A549 (cell line): ENCODE results near the gene GUCY1A1. TPM values are rescaled to one million over a fixed set of nuclear protein-coding genes. Genes with fewer than 3 reads are reported as not detected.

Source experiments
- ATAC-seq, 2 experiments: fragments of 200-7000 bp in 1 of 2; fragments of >200 bp in 1 of 2; cut with Nextera tagmentation in 1 of 2; cut with Tn5 transposase in 1 of 2; 3 replicates each; pipeline versions ENCODE4 v1.8.0 to v1.9.1; 2018 to 2020; ENCODE audit warnings: mild to moderate bottlenecking in 1 of 2, moderate library complexity in 1 of 2
- CTCF ChIA-PET: fragments of 300-600 bp; sonication (Branson Sonifier 250); formaldehyde crosslinking; extraction: SDS; loops from one replicate; lab custom pipeline; 2021; ENCODE audit warnings: antibody characterized with exemption, inconsistent platforms; lab: Yijun Ruan, JAX
- POLR2A ChIA-PET: fragments of 350-600 bp; formaldehyde crosslinking; extraction: SDS; loops from one replicate; lab custom pipeline; 2021; ENCODE audit warnings: antibody characterized with exemption, inconsistent platforms; lab: Yijun Ruan, JAX
- DNase-seq, 2 experiments: peaks; one replicate each; pipeline versions ENCODE4 v3.0.0 to v3.0.0-alpha.2; 2011 to 2016; ENCODE audit warnings: low read depth in 1 of 2, low spot score in 1 of 2
- FAIRE-seq: peaks from 2 replicates; lab custom pipeline; 2011; peaks lifted over from hg19 to GRCh38; lab: Jason Lieb, UNC
- H3K27ac ChIP-seq, 2 experiments: fragments of >200 bp; sonication (Bioruptor Twin); formaldehyde crosslinking; 3 replicates each; pipeline ENCODE4 v1.5.1; 2016 to 2017
- H3K4me1 ChIP-seq: fragments of >200 bp; sonication (Bioruptor Twin); formaldehyde crosslinking; 3 replicates; pipeline ENCODE4 v1.6.1; 2016
- H3K4me2 ChIP-seq: fragments of >200 bp; sonication (Bioruptor Twin); formaldehyde crosslinking; 3 replicates; pipeline ENCODE4 v1.6.1; 2016
- H3K4me3 ChIP-seq: fragments of >200 bp; sonication (Bioruptor Twin); formaldehyde crosslinking; 3 replicates; pipeline ENCODE4 v1.5.1; 2016
- H3K9me3 ChIP-seq: fragments of >200 bp; sonication (Bioruptor Twin); formaldehyde crosslinking; 3 replicates; pipeline ENCODE4 v1.6.1; 2016
- BHLHE40 ChIP-seq: IDR thresholded peaks from 2 replicates; pipeline ENCODE4 v1.6.1; 2012; ENCODE audit warnings: low read depth, low read length, inconsistent platforms
- CBX2 ChIP-seq: fragments of 200-600 bp; sonication (generic); IDR thresholded peaks from 2 replicates; pipeline ENCODE4 v1.6.1; 2016; ENCODE audit warnings: low read depth, mild to moderate bottlenecking, borderline replicate concordance
- CHD4 ChIP-seq: fragments of 200-600 bp; sonication (generic); IDR thresholded peaks from 2 replicates; pipeline ENCODE4 v1.6.1; 2016; ENCODE audit warnings: antibody characterized with exemption, mild to moderate bottlenecking, borderline replicate concordance
- ESRRA ChIP-seq: fragments of 150-350 bp; IDR thresholded peaks from 2 replicates; pipeline ENCODE4 v1.6.1; 2014; ENCODE audit warnings: mild to moderate bottlenecking, low read length, borderline replicate concordance
- FOSB ChIP-seq: fragments of 250-450 bp; sonication (Bioruptor Pico); IDR thresholded peaks from 2 replicates; pipeline ENCODE4 v1.5.0; 2020; ENCODE audit warnings: mild to moderate bottlenecking, moderate library complexity
- FOSL2 ChIP-seq, 2 experiments: fragments of 450-650 bp in 1 of 2; fragments of >200 bp in 1 of 2; sonication (Bioruptor Twin) in 1 of 2; formaldehyde crosslinking; IDR thresholded peaks; 2 replicates each; pipeline versions ENCODE4 v1.5.0 to v1.6.1; 2016 to 2020; ENCODE audit warnings: mild to moderate bottlenecking in 1 of 2, moderate library complexity in 1 of 2
- FOXS1 ChIP-seq: fragments of 250-450 bp; sonication (Bioruptor Pico); IDR thresholded peaks from 2 replicates; pipeline ENCODE4 v1.5.0; 2020; ENCODE audit warnings: mild to moderate bottlenecking, moderate library complexity
- HOXB5 ChIP-seq: fragments of 250-450 bp; sonication (Bioruptor Pico); IDR thresholded peaks from 2 replicates; pipeline ENCODE4 v1.5.0; 2020; ENCODE audit warnings: mild to moderate bottlenecking, moderate library complexity
- JUN ChIP-seq, 2 experiments: fragments of >200 bp; sonication (Bioruptor Twin); formaldehyde crosslinking; IDR thresholded peaks; 2 replicates in 1 of 2; 3 replicates in 1 of 2; pipeline ENCODE4 v1.6.1; 2016 to 2017
- JUNB ChIP-seq: fragments of >200 bp; sonication (Bioruptor Twin); formaldehyde crosslinking; IDR thresholded peaks from 2 replicates; pipeline ENCODE4 v1.6.1; 2016
- KDM1A ChIP-seq: fragments of 200-600 bp; sonication (generic); IDR thresholded peaks from 2 replicates; pipeline ENCODE4 v1.6.1; 2016; ENCODE audit warnings: low read depth, mild to moderate bottlenecking
- KDM5A ChIP-seq: fragments of 200-600 bp; sonication (generic); IDR thresholded peaks from 2 replicates; pipeline ENCODE4 v1.6.1; 2016; ENCODE audit warnings: antibody characterized with exemption, mild to moderate bottlenecking
- MAFK ChIP-seq: fragments of 450-650 bp; IDR thresholded peaks from 2 replicates; pipeline ENCODE4 v1.6.1; 2014; ENCODE audit not compliant: partially characterized antibody
- MYC ChIP-seq: IDR thresholded peaks from 2 replicates; pipeline ENCODE4 v1.6.1; 2012; ENCODE audit warnings: mild to moderate bottlenecking, inconsistent platforms, low read length, improper control_type of control experiment, borderline replicate concordance
- NFE2L2 ChIP-seq: fragments of 150-350 bp; conservative IDR thresholded peaks from 2 replicates; pipeline ENCODE4 v1.6.1; 2014; ENCODE audit warnings: low read length
- PHF8 ChIP-seq: fragments of 200-600 bp; sonication (generic); IDR thresholded peaks from 2 replicates; pipeline ENCODE4 v1.6.1; 2016; ENCODE audit warnings: low read depth, mild to moderate bottlenecking, antibody characterized with exemption, moderate library complexity, borderline replicate concordance
- POLR2A ChIP-seq: IDR thresholded peaks from 2 replicates; pipeline ENCODE4 v1.6.1; 2012; ENCODE audit warnings: mild to moderate bottlenecking, low read length
- SMC3 ChIP-seq: fragments of >200 bp; sonication (Bioruptor Twin); formaldehyde crosslinking; IDR thresholded peaks from 3 replicates; pipeline ENCODE4 v1.6.1; 2018; ENCODE audit warnings: inconsistent platforms
- SREBF2 ChIP-seq: fragments of 450-650 bp; IDR thresholded peaks from 2 replicates; pipeline ENCODE4 v1.6.1; 2014; ENCODE audit warnings: mild to moderate bottlenecking, moderate library complexity
- ZFP36 ChIP-seq: fragments of 450-650 bp; IDR thresholded peaks from 2 replicates; pipeline ENCODE4 v1.6.1; 2014; ENCODE audit warnings: borderline replicate concordance; ENCODE audit not compliant: partially characterized antibody
- ZNF302 ChIP-seq: fragments of 250-450 bp; sonication (Bioruptor Pico); IDR thresholded peaks from 2 replicates; pipeline ENCODE4 v1.9.0; 2021; ENCODE audit warnings: inconsistent platforms, mild to moderate bottlenecking, moderate library complexity
- ZSCAN20 ChIP-seq: fragments of 250-450 bp; sonication (Bioruptor Pico); IDR thresholded peaks from 2 replicates; pipeline ENCODE4 v1.8.0; 2022; ENCODE audit warnings: mild to moderate bottlenecking, moderate library complexity
- WGBS: methylation state at CpG from one replicate; pipeline ENCODE4 v1.1.6; 2017; ENCODE audit errors: missing lambda C conversion rate; 5-methylcytosine and 5-hydroxymethylcytosine counted together
- polyA plus RNA-seq, 4 experiments: library from polyadenylated mRNA; depleted of rRNA in 3 of 4; stranded (reverse); fragments of >200 nt; fragmentation: RNase III in 1 of 4; extraction: RNeasy Plus Mini Kit Qiagen cat#74134 plus additional on column Dnase treatment in 1 of 4; gene quantifications; 2 replicates in 3 of 4; 3 replicates in 1 of 4; pipeline ENCODE4 v1.2.3, GENCODE V29; 2011 to 2017
- TF ChIP-seq, protein P1 (sequence below): fragments of 150-350 bp; IDR thresholded peaks from 2 replicates; pipeline ENCODE4 v1.6.1; 2014; ENCODE audit warnings: low read depth, mild to moderate bottlenecking, low read length
- TF ChIP-seq, protein P2 (sequence below): IDR thresholded peaks from 2 replicates; pipeline ENCODE4 v1.6.1; 2012
- TF ChIP-seq, protein P3 (sequence below): IDR thresholded peaks from 2 replicates; pipeline ENCODE4 v1.6.1; 2012; ENCODE audit warnings: low read depth, borderline replicate concordance
- TF ChIP-seq, protein P4 (sequence below): fragments of 250-450 bp; sonication (Bioruptor Pico); IDR thresholded peaks from 2 replicates; pipeline ENCODE4 v1.5.0; 2020; ENCODE audit warnings: low read depth, mild to moderate bottlenecking, moderate library complexity
- TF ChIP-seq, protein P5 (sequence below): IDR thresholded peaks from 2 replicates; pipeline ENCODE4 v1.6.1; 2012

Gene GUCY1A1
- polyA plus RNA-seq, 2 of the 4 experiments (the other 2 are of a cell fraction): not detected

DNA sequence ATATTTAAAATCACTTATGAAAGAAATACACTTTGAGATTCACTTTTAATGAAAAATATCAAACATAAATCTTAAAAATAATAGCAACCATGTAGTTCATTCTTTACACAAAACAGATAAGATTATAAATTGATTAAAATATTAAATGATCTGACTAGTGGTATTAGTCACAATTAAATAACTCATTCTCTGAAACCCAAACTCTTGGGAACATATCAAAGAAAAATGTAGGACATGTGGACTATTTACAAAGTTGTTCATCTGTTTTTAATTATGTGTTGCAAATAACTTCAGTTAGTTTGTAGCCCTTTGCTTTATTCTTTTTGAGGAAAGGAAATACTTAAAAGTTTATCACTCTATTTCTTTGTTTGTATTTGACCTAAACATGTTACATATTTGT lies 9.5 kb upstream of the GUCY1A1 start:
- POLR2A ChIA-PET: no interaction called here
- H3K27ac ChIP-seq: no peak overlapping the region
- ATAC-seq: no peak
- no peaks in the 10 kb centered on the region for H3K9me3 ChIP-seq
- CTCF ChIA-PET: no interaction called here
- no peak for FAIRE-seq
- no peak overlapping the region for H3K4me3 ChIP-seq
- no peak for TF ChIP-seq CBX2
- TF ChIP-seq PHF8: no peak
- TF ChIP-seq SMC3: no peak
- TF ChIP-seq FOSB (CRISPR knock-in tag): no peak
- TF ChIP-seq, protein P1, sequence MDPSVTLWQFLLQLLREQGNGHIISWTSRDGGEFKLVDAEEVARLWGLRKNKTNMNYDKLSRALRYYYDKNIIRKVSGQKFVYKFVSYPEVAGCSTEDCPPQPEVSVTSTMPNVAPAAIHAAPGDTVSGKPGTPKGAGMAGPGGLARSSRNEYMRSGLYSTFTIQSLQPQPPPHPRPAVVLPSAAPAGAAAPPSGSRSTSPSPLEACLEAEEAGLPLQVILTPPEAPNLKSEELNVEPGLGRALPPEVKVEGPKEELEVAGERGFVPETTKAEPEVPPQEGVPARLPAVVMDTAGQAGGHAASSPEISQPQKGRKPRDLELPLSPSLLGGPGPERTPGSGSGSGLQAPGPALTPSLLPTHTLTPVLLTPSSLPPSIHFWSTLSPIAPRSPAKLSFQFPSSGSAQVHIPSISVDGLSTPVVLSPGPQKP: no peak
- no peak for TF ChIP-seq MYC
- TF ChIP-seq HOXB5 (CRISPR knock-in tag): no peak
- TF ChIP-seq, protein P2, sequence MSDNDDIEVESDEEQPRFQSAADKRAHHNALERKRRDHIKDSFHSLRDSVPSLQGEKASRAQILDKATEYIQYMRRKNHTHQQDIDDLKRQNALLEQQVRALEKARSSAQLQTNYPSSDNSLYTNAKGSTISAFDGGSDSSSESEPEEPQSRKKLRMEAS: no peak
- TF ChIP-seq, protein P3, sequence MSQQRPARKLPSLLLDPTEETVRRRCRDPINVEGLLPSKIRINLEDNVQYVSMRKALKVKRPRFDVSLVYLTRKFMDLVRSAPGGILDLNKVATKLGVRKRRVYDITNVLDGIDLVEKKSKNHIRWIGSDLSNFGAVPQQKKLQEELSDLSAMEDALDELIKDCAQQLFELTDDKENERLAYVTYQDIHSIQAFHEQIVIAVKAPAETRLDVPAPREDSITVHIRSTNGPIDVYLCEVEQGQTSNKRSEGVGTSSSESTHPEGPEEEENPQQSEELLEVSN: no peak
- TF ChIP-seq MAFK: no peak
- TF ChIP-seq KDM1A: no peak
- no peak for TF ChIP-seq ZFP36
- TF ChIP-seq BHLHE40: no peak
- no peak for TF ChIP-seq FOXS1 (CRISPR knock-in tag)
- TF ChIP-seq, protein P4, sequence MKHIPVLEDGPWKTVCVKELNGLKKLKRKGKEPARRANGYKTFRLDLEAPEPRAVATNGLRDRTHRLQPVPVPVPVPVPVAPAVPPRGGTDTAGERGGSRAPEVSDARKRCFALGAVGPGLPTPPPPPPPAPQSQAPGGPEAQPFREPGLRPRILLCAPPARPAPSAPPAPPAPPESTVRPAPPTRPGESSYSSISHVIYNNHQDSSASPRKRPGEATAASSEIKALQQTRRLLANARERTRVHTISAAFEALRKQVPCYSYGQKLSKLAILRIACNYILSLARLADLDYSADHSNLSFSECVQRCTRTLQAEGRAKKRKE (CRISPR knock-in tag): no peak
- TF ChIP-seq JUN (IDR thresholded peaks at IDR 0.05): no peak
- TF ChIP-seq, protein P5, sequence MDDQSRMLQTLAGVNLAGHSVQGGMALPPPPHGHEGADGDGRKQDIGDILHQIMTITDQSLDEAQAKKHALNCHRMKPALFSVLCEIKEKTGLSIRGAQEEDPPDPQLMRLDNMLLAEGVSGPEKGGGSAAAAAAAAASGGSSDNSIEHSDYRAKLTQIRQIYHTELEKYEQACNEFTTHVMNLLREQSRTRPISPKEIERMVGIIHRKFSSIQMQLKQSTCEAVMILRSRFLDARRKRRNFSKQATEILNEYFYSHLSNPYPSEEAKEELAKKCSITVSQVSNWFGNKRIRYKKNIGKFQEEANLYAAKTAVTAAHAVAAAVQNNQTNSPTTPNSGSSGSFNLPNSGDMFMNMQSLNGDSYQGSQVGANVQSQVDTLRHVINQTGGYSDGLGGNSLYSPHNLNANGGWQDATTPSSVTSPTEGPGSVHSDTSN: no peak
- TF ChIP-seq, all 56 proteins: peak for 0
- H3K4me2 ChIP-seq: no peak overlapping the region
- no peak for DNase-seq
- H3K4me1 ChIP-seq: no peaks in the 10 kb centered on the region

DNA sequence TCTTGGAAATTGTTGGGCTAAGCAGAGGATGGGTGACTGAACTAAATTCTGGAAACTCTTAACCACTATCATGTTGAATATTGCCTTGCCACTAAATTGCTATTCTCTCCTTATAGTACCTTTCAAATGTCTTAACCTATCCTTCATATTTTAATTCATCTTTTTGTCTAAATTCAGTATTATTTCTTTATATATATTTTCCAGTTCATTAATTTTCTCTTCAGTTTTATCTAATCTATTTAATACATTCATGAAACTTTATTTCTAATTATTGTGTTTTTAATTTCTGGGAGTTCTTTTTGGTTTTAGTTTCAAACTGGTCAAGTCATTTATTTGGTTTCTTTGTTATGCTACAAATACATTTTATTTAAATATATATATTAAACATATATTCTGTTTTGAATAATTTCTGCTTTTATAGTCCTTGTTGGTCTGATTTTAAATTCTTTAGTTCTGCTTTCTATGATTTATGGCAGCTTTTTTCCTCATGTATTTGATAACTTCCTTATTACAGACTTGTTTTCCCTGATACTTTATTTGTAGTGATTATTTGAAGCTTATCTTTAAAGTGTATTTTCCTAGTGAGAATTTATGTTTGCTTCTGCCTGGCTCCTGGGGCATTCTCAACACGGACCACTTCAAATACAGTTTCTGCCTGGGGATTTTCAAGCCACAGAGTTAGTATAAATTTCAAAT lies 8.5 kb upstream of the GUCY1A1 start:
- TF ChIP-seq FOSL2 (IDR thresholded peaks at IDR 0.05) (no peak), FOSL2 (CRISPR knock-in tag; IDR thresholded peaks at IDR 0.05) (no peak), ZNF302 (CRISPR knock-in tag) (no peak), FOXS1 (CRISPR knock-in tag) (no peak), SREBF2 (no peak), KDM5A (no peak), JUNB (no peak), CHD4 (no peak), ZSCAN20 (CRISPR knock-in tag) (no peak), NFE2L2 (no peak), ESRRA (no peak), POLR2A (no peak)
- DNase-seq: no peak
- Histone ChIP-seq H3K27ac (no peak overlapping the region), H3K9me3 (no peaks in the 10 kb centered on the region), H3K4me1 (no peaks in the 10 kb centered on the region), H3K4me2 (no peak overlapping the region), H3K4me3 (no peak overlapping the region)
- WGBS: 4% methylated on average over 1 of the region's 1 CpG
- ATAC-seq: no peak
- CTCF ChIA-PET: no interaction called here
- no peak for FAIRE-seq
- POLR2A ChIA-PET: no interaction called here
